ENCODE measurements around the gene CTDNEP1. TPM values are rescaled to one million over a fixed set of nuclear protein-coding genes. Genes with fewer than 3 reads are reported as not detected.
"Not testable (repeated sequence)": the region's sequence is repeated elsewhere in the genome, so short reads cannot be mapped to it uniquely, and the experiment has no call there.

CTDNEP1 gene
- polyA plus RNA-seq, 1 donor (not counting 4 experiments of a cell fraction or from before 2014, with no cell fraction given), result 66.2 TPM

GRCh38 chr17:7246779-7247178 is 4.8 kb downstream of the CTDNEP1 start:
- Histone ChIP-seq H3K36me3 (ENCODE audit: control insufficient read depth in 2 of 2, extremely low read depth in 1 of 2, insufficient read depth in 2 of 2, low read length in 2 of 2) (peaks cover 19 to 21% of the 10 kb centered on the region in 2 experiments), H3K9me3 (ENCODE audit: control insufficient read depth, low read depth, low read length) (no peaks in the 10 kb centered on the region), H3K4me1 (ENCODE audit: control insufficient read depth, extremely low read depth, insufficient read depth, low read length) (peaks cover 15% of the 10 kb centered on the region), H3K27me3 (ENCODE audit: control insufficient read depth, extremely low read depth, insufficient read depth, low read length) (no peaks in the 10 kb centered on the region), H4K20me1 (ENCODE audit: control insufficient read depth, extremely low read depth, insufficient read depth, low read length) (no peaks in the 10 kb centered on the region), H3K4me3 (ENCODE audit: control insufficient read depth in 2 of 3, extremely low read depth in 1 of 3, insufficient read depth in 2 of 3, low read depth in 1 of 3, low read length in 3 of 3) (no peak overlapping the region), H3K9ac (ENCODE audit: control insufficient read depth, extremely low read depth, insufficient read depth, low read length) (no peak overlapping the region), H3K4me2 (ENCODE audit: control insufficient read depth, extremely low read depth, insufficient read depth, low read depth, low read length) (no peak overlapping the region), H3K9me1 (ENCODE audit: control insufficient read depth, extremely low read depth, insufficient read depth, low read length) (no peaks in the 10 kb centered on the region), H2AFZ (ENCODE audit: control insufficient read depth, low read length) (no peak overlapping the region), H3K27ac (ENCODE audit: control insufficient read depth, insufficient read depth, low read length) (no peak overlapping the region), H3K79me2 (ENCODE audit: control insufficient read depth, insufficient read depth, low read length) (peaks cover 49% of the 10 kb centered on the region)
- DNase-seq (ENCODE audit: low read depth, low spot score) (no peak), FAIRE-seq (no peak)
- TF ChIP-seq EZH2 (IDR thresholded peaks at IDR 0.05; ENCODE audit: low read length) (no peak), CTCF (optimal IDR thresholded peaks at IDR 0.05 in 1 of 3, IDR thresholded peaks at IDR 0.05 in 1 of 3, conservative IDR thresholded peaks at IDR 0.05 in 1 of 3; ENCODE audit: extremely low read depth in 1 of 3, insufficient read depth in 2 of 3, low read length in 3 of 3) (no peak)
- dilution Hi-C loops (cut with MboI; ENCODE audit: extremely low pct_ligation_motif_present, low sequenced_read_pairs), result no loop called here

DNA sequence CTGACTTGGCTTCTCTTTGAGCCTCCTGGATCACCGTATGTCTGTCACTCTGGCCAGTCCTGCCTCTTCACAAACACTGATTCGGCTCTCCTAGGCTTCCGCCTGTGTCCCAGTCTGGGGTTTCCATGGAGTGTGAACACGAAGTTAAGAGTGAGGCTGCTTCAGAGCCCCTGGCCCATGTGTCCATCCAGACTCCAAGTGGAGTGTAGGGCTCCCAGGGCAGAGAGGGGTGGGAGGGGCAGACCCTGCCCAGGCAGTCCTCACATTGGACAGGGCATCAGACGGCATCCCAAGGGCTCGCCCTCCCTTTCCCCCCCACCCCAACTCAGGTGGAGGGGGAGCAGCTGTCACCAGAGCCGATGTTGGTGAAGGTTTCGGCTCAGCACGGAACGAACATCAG is 7.7 kb downstream of the CTDNEP1 start:
- H3K9ac ChIP-seq (ENCODE audit: control insufficient read depth, extremely low read depth, insufficient read depth, low read length); H4K20me1 ChIP-seq (ENCODE audit: control insufficient read depth, extremely low read depth, insufficient read depth, low read length); H3K27me3 ChIP-seq (ENCODE audit: control insufficient read depth, extremely low read depth, insufficient read depth, low read length); H3K4me3 ChIP-seq (ENCODE audit: control insufficient read depth in 2 of 3, extremely low read depth in 1 of 3, insufficient read depth in 2 of 3, low read depth in 1 of 3, low read length in 3 of 3); H3K27ac ChIP-seq (ENCODE audit: control insufficient read depth, insufficient read depth, low read length); DNase-seq (ENCODE audit: low read depth, low spot score); H3K9me1 ChIP-seq (ENCODE audit: control insufficient read depth, extremely low read depth, insufficient read depth, low read length); H3K9me3 ChIP-seq (ENCODE audit: control insufficient read depth, low read depth, low read length); H3K4me2 ChIP-seq (ENCODE audit: control insufficient read depth, extremely low read depth, insufficient read depth, low read depth, low read length); FAIRE-seq; H2AFZ ChIP-seq (ENCODE audit: control insufficient read depth, low read length); dilution Hi-C loops (cut with MboI; ENCODE audit: extremely low pct_ligation_motif_present, low sequenced_read_pairs): not testable (repeated sequence)
- H3K4me1 ChIP-seq (ENCODE audit: control insufficient read depth, extremely low read depth, insufficient read depth, low read length), result peaks cover 20% of the 10 kb centered on the region
- H3K36me3 ChIP-seq (ENCODE audit: control insufficient read depth in 2 of 2, extremely low read depth in 1 of 2, insufficient read depth in 2 of 2, low read length in 2 of 2), result peaks cover 20 to 25% of the 10 kb centered on the region in 2 experiments
- H3K79me2 ChIP-seq (ENCODE audit: control insufficient read depth, insufficient read depth, low read length), result peaks cover 39% of the 10 kb centered on the region

DNA sequence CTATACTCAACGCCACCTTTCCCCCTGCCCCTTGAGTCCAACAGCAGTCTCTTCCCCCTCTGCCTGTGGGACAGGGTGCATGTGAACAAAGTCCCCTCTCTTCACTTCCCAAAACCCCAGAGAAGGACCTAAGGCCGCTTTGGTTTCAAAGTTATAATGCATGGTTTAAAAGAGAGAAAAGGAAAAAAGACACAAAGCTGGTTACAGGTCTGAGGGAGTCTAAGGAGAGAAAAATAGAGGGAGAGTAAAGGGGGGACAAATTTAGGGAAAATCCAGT is 8.1 kb downstream of the CTDNEP1 start:
- TF ChIP-seq EZH2 (IDR thresholded peaks at IDR 0.05; ENCODE audit: low read length) (no peak), CTCF (optimal IDR thresholded peaks at IDR 0.05 in 1 of 3, IDR thresholded peaks at IDR 0.05 in 1 of 3, conservative IDR thresholded peaks at IDR 0.05 in 1 of 3; ENCODE audit: extremely low read depth in 1 of 3, insufficient read depth in 2 of 3, low read length in 3 of 3) (no peak)
- FAIRE-seq, result no peak
- H3K4me1 ChIP-seq (ENCODE audit: control insufficient read depth, extremely low read depth, insufficient read depth, low read length), result peaks cover 20% of the 10 kb centered on the region

More for the DNA sequence above, 8.1 kb downstream of the CTDNEP1 start:
- Histone ChIP-seq H3K9ac (ENCODE audit: control insufficient read depth, extremely low read depth, insufficient read depth, low read length) (peak overlapping the region; percentile 96), H3K4me3 (ENCODE audit: control insufficient read depth in 2 of 3, extremely low read depth in 1 of 3, insufficient read depth in 2 of 3, low read depth in 1 of 3, low read length in 3 of 3) (peak overlapping the region; percentile 68 to 90 (median 69)), H3K36me3 (ENCODE audit: control insufficient read depth in 2 of 2, extremely low read depth in 1 of 2, insufficient read depth in 2 of 2, low read length in 2 of 2) (peaks cover 19 to 25% of the 10 kb centered on the region in 2 experiments), H3K9me1 (ENCODE audit: control insufficient read depth, extremely low read depth, insufficient read depth, low read length) (no peaks in the 10 kb centered on the region), H3K4me2 (ENCODE audit: control insufficient read depth, extremely low read depth, insufficient read depth, low read depth, low read length) (peak overlapping the region; percentile 95), H3K9me3 (ENCODE audit: control insufficient read depth, low read depth, low read length) (no peaks in the 10 kb centered on the region), H3K27ac (ENCODE audit: control insufficient read depth, insufficient read depth, low read length) (peak overlapping the region; percentile 99), H3K27me3 (ENCODE audit: control insufficient read depth, extremely low read depth, insufficient read depth, low read length) (no peaks in the 10 kb centered on the region), H2AFZ (ENCODE audit: control insufficient read depth, low read length) (no peak overlapping the region), H4K20me1 (ENCODE audit: control insufficient read depth, extremely low read depth, insufficient read depth, low read length) (no peaks in the 10 kb centered on the region), H3K79me2 (ENCODE audit: control insufficient read depth, insufficient read depth, low read length) (peaks cover 39% of the 10 kb centered on the region)
- no peak for DNase-seq (ENCODE audit: low read depth, low spot score)
- dilution Hi-C loops (cut with MboI; ENCODE audit: extremely low pct_ligation_motif_present, low sequenced_read_pairs), result no loop called here

Data from keratinocyte (primary cell).